Heart right ventricle (tissue), 16 donors: ENCODE data around the gene SLC37A3. TPM values are rescaled to one million over a fixed set of nuclear protein-coding genes. Genes with fewer than 3 reads are reported as not detected.
"Not testable (repeated sequence)": the region's sequence is repeated elsewhere in the genome, so short reads cannot be mapped to it uniquely, and the experiment has no call there.

ENCODE experiments used
- ATAC-seq, 8 donors: fragments of 200-7000 bp; cut with Tn5 transposase; one replicate each; pipeline ENCODE4 v1.9.1; 2020; ENCODE audit warnings: mild to moderate bottlenecking in 8 of 8, moderate library complexity in 8 of 8, moderate number of reproducible peaks in 1 of 8
- DNase-seq, 2 donors: peaks; one replicate each; pipeline ENCODE4 v3.0.0-alpha.2; 2020
- H3K27ac ChIP-seq, 10 donors: fragments of 200-600 bp; sonication (generic) in 2 of 10; one replicate each; pipeline versions ENCODE4 v1.5.0 to v1.8.0; 2020 to 2022; ENCODE audit warnings: mild to moderate bottlenecking in 3 of 10
- H3K27me3 ChIP-seq, 7 donors: fragments of 200-600 bp; one replicate each; pipeline ENCODE4 v1.8.0; 2021 to 2022; ENCODE audit warnings: mild to moderate bottlenecking in 2 of 7
- H3K36me3 ChIP-seq, 9 donors: fragments of 200-600 bp; sonication (generic) in 1 of 9; one replicate each; pipeline versions ENCODE4 v1.5.0 to v1.8.0; 2020 to 2022; ENCODE audit warnings: mild to moderate bottlenecking in 2 of 9
- H3K4me1 ChIP-seq, 9 donors: fragments of 200-600 bp; sonication (generic) in 1 of 9; one replicate each; pipeline versions ENCODE4 v1.5.0 to v1.8.0; 2020 to 2022; ENCODE audit warnings: mild to moderate bottlenecking in 4 of 9
- H3K4me3 ChIP-seq, 10 donors: fragments of 200-600 bp; sonication (generic) in 2 of 10; one replicate each; pipeline versions ENCODE4 v1.5.0 to v1.8.0; 2020 to 2022; ENCODE audit warnings: mild to moderate bottlenecking in 7 of 10, moderate library complexity in 2 of 10
- H3K9me3 ChIP-seq, 11 donors: fragments of 200-600 bp in 10 of 11; sonication (generic) in 2 of 11; one replicate each; pipeline versions ENCODE4 v1.5.0 to v1.8.0; 2013 to 2022; ENCODE audit warnings: mild to moderate bottlenecking in 2 of 11, control low read depth in 1 of 11, moderate library complexity in 1 of 11
- WGBS, 2 donors: extraction: QIAGEN DNeasy Blood & Tissue Kit; methylation state at CpG; one replicate each; pipeline ENCODE4 v1.1.7; 2013; ENCODE audit warnings: inconsistent platforms in 1 of 2; 5-methylcytosine and 5-hydroxymethylcytosine counted together
- intact Hi-C, 10 donors: fragments of 100-400 bp; cut with DNase I; formaldehyde crosslinking; loops; one replicate each; pipeline versions ENCODE4 v1.11.1 to v1.14.2; 2022
- polyA plus RNA-seq, 2 donors: library from polyadenylated mRNA; stranded (reverse); fragments of 200-250 nt; gene quantifications; one replicate each; pipeline ENCODE4 v1.2.3, GENCODE V29; 2013
- total RNA-seq, 10 donors: library from RNA; stranded (reverse); fragmentation: NEBNext Ultra II Directional in 3 of 10; extraction: Animal tissue kit (Norgen Biotek cat#: 25700) in 3 of 10; gene quantifications; one replicate each; pipeline versions ENCODE4 v1.2.1 to v1.2.4, GENCODE V29; 2021 to 2023
- TF ChIP-seq, protein P1 (sequence below), 9 donors: fragments of 200-600 bp; sonication (generic) in 2 of 9; IDR thresholded peaks; one replicate each; pipeline versions ENCODE4 v1.5.0 to v1.8.0; 2021 to 2022; ENCODE audit warnings: antibody characterized with exemption in 9 of 9, mild to moderate bottlenecking in 5 of 9, moderate library complexity in 1 of 9
- donor health status: Arrhythmogenic right ventricular cardiomyopathy.
- donor health status: ischemic (EF 13 %, LVEDD 7.1; RV severe dilation, severe dysfunction).
- donor health status: healthy with polysubstance abuse.
- donor health status: DM: no; HTN: yes; CAD: no.
- donor health status: DM: no; HTN: no; CAD: no.
- donor health status: ischemic (EF 25% LVEDD 6.9; RV normal size, moderate dysfunction).
- donor health status: ischemic (EF 25% LVEDD 5.7; RV mildly dilated, moderate dysfunction).
- donor health status: healthy.
- donor health status: DM: yes; HTN: yes; CAD: no.
- donor health status: Ischemic cardiomyopathy.
- donor health status: ischemic (EF 35%, LVEDD 5.7; RV mildly dilated, moderate dysfunction).
- donor health status: nonischemic (EF 11% LVEDD 7.7; RV severe dilation, severe dysfunction).
- donor health status: DM: yes; HTN: yes; CAD: no.
- donor health status: PGD.
- donor health status: ischemic (EF 29% LVEDD 5.4; RV normal size, mild dysfunction).
- donor health status: nonischemic (EF 23%, LVEDD 6.1; RV moderate dilation, normal function).

SLC37A3 gene
- total and polyA plus RNA-seq, 12 donors: 5.2 to 16.6 (median 10.1) TPM

- WGBS, 2 donors: 95 to 96% methylated on average over 2 of the region's 2 CpGs
- H3K36me3 ChIP-seq: peaks cover 0 to 3% (median 0%) of the 10 kb centered on the region in 9 donors
- peaks cover 0 to 10% (median 0%) of the 10 kb centered on the region in 9 donors for H3K4me1 ChIP-seq
- intact Hi-C loops: no loop called here
- no peak overlapping the region for H3K27ac ChIP-seq
- no peak for DNase-seq
- H3K4me3 ChIP-seq: no peak overlapping the region
- no peaks in the 10 kb centered on the region for H3K27me3 ChIP-seq
- H3K9me3 ChIP-seq: no peaks in the 10 kb centered on the region
- TF ChIP-seq, protein P1, sequence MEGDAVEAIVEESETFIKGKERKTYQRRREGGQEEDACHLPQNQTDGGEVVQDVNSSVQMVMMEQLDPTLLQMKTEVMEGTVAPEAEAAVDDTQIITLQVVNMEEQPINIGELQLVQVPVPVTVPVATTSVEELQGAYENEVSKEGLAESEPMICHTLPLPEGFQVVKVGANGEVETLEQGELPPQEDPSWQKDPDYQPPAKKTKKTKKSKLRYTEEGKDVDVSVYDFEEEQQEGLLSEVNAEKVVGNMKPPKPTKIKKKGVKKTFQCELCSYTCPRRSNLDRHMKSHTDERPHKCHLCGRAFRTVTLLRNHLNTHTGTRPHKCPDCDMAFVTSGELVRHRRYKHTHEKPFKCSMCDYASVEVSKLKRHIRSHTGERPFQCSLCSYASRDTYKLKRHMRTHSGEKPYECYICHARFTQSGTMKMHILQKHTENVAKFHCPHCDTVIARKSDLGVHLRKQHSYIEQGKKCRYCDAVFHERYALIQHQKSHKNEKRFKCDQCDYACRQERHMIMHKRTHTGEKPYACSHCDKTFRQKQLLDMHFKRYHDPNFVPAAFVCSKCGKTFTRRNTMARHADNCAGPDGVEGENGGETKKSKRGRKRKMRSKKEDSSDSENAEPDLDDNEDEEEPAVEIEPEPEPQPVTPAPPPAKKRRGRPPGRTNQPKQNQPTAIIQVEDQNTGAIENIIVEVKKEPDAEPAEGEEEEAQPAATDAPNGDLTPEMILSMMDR (IDR thresholded peaks at IDR 0.05): no peak
- no peak for ATAC-seq
Observed at GRCh38 chr7:140421521-140421920, 23.2 kb upstream of the SLC37A3 start.

- Histone ChIP-seq H3K9me3 (no peaks in the 10 kb centered on the region), H3K4me1 (no peaks in the 10 kb centered on the region), H3K27ac (no peak overlapping the region), H3K27me3 (peaks cover 0 to 11% (median 0%) of the 10 kb centered on the region in 7 donors), H3K4me3 (no peak overlapping the region), H3K36me3 (no peaks in the 10 kb centered on the region)
- ATAC-seq (no peak), DNase-seq (no peak)
- TF ChIP-seq, protein P1 (IDR thresholded peaks at IDR 0.05): no peak
- 87 to 95% methylated on average over 4 of the region's 4 CpGs for WGBS, 2 donors
- intact Hi-C loops: no loop called here
Observed at GRCh38 chr7:140418653-140419052, 20.3 kb upstream of the SLC37A3 start.

DNA sequence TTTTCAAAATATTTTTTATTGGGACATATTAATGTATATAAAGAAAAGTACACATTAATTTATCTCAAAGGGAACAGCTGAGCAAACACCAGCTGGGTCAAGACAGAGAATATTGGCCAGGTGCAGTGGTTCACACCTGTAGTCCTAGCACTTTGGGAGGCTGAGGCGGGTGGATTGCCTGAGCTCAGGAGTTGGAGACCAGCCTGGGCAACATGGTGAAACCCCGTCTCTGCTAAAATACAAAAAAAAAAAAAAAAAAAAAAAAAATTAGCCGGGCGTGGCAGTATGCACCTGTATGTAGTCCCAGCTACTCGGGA is 19.8 kb upstream of the SLC37A3 start:
- H3K27ac ChIP-seq, H3K4me1 ChIP-seq, H3K4me3 ChIP-seq, DNase-seq, ATAC-seq, H3K9me3 ChIP-seq, intact Hi-C loops, H3K36me3 ChIP-seq: not testable (repeated sequence)
- peaks cover 0 to 13% (median 0%) of the 10 kb centered on the region in 7 donors for H3K27me3 ChIP-seq
- 90 to 95% methylated on average over 5 of the region's 5 CpGs for WGBS, 2 donors

DNA sequence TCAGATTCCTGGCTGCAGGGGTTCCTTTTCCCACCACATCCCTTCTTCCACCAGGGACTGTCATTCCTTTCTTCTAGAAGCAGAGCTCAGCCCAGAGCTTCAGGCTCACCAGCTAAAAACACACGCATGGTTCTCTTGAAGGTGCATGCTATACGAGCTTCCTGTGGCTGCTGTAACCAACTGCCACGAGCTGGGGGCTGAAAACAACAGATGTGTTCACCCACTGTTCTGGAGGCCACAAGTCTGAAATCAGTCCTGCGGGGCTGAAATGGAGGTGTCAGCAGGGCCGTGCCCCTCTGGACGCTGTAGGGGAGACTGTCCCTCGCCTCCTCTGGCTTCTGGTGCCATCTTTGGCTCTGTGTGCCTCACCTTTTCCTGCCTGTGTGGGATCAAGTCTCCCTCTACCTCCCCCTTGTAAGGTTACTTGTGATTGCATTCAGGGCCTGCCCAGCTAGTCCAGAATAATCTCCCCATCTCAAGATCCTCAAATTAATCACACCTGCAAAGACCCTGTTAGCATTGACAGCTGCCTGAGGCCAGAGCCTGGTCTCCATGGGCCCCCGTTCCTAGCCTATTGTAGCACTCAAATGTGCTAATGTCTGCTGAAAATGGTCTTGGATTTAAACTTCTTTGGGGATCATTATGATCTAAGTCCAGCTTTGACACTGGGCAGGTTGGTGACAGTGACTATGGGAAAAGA is 19.3 kb upstream of the SLC37A3 start:
- Histone ChIP-seq H3K9me3 (peaks cover 0 to 5% (median 0%) of the 10 kb centered on the region in 11 donors), H3K27me3 (peaks cover 0 to 18% (median 0%) of the 10 kb centered on the region in 7 donors), H3K4me1 (no peaks in the 10 kb centered on the region), H3K4me3 (no peak overlapping the region), H3K27ac (no peak overlapping the region), H3K36me3 (no peaks in the 10 kb centered on the region)
- DNase-seq: no peak
- intact Hi-C loops: no loop called here
- no peak for ATAC-seq
- TF ChIP-seq, protein P1 (IDR thresholded peaks at IDR 0.05): no peak
- 78% methylated on average over 8 of the region's 8 CpGs for WGBS, 2 donors

DNA sequence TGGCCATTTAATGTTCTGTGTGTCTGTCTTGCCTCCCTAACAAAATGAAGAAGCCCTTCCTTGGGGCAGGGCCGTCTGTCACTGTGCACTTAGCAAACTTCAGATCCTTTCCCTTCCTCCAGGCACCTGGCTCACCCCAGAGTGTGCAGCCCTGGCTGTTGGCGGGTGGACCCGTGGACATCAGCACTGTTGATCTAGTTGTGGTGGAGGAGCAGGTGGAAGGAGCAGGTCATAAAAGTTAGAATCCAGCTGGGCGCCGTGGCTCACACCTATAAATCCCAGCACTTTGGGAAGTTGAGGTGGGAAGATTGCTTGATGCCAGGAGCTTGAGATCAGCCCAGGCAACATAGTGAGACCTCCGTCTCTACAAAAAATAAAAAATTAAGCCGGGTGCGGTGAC is 18.2 kb upstream of the SLC37A3 start:
- peaks cover 0 to 20% (median 0%) of the 10 kb centered on the region in 7 donors for H3K27me3 ChIP-seq
- H3K27ac ChIP-seq: no peak overlapping the region
- no peak for DNase-seq
- no peaks in the 10 kb centered on the region for H3K36me3 ChIP-seq
- H3K9me3 ChIP-seq: peaks cover 0 to 5% (median 0%) of the 10 kb centered on the region in 11 donors
- TF ChIP-seq, protein P1 (IDR thresholded peaks at IDR 0.05): no peak
- ATAC-seq: no peak
- WGBS, 2 donors: 89 to 94% methylated on average over 8 of the region's 8 CpGs
- intact Hi-C loops: no loop called here
- no peaks in the 10 kb centered on the region for H3K4me1 ChIP-seq
- H3K4me3 ChIP-seq: no peak overlapping the region

DNA sequence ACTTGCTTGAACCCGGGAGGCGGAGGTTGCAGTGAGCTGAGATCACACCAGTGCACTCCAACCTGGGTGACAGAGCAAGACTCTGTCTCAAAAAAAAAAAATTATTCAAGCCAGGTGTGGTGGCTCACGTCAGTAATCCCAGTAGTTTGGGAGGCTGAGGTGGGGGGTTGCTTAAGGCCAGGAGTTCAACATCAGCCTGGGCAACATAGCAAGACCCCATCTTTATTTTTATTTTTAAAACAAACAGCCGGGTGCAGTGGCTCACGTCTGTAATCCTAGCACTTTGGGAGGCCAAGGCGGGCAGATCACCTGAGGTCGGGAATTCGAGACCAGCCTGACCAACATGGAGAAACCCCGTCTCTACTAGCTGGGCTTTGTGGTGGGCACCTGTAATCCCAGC is 17.5 kb upstream of the SLC37A3 start:
- ATAC-seq, DNase-seq, H3K4me3 ChIP-seq, H3K36me3 ChIP-seq, H3K4me1 ChIP-seq, H3K27ac ChIP-seq, H3K9me3 ChIP-seq, intact Hi-C loops: not testable (repeated sequence)
- peaks cover 0 to 20% (median 0%) of the 10 kb centered on the region in 7 donors for H3K27me3 ChIP-seq
- WGBS, 2 donors: 94 to 96% methylated on average over 9 of the region's 9 CpGs
